B cell (primary cell): ENCODE data around the gene ZNF385A. TPM values are rescaled to one million over a fixed set of nuclear protein-coding genes. Genes with fewer than 3 reads are reported as not detected.

ENCODE experiments used
- ATAC-seq: fragments of 200-7000 bp; cut with Tn5 transposase; one replicate; pipeline ENCODE4 v1.10.0; 2021; ENCODE audit warnings: low read depth, mild to moderate bottlenecking, moderate number of reproducible peaks, moderate library complexity
- CTCF ChIA-PET: fragments of 350-600 bp; sonication (Branson Sonifier 250); formaldehyde crosslinking; loops from one replicate; lab custom pipeline; 2021; ENCODE audit warnings: antibody characterized with exemption, inconsistent platforms; lab: Charles Lee
- POLR2A ChIA-PET: fragments of 350-600 bp; sonication (Branson Sonifier 250); formaldehyde crosslinking; loops from one replicate; lab custom pipeline; 2021; ENCODE audit warnings: antibody characterized with exemption; lab: Charles Lee
- DNase-seq: peaks from one replicate; pipeline ENCODE4 v3.0.0; 2013
- H2AFZ ChIP-seq: 2 replicates; pipeline ENCODE4 v1.6.1; 2012; ENCODE audit warnings: mild to moderate bottlenecking, low read depth, low read length; ENCODE audit not compliant: insufficient read depth, poor library complexity, severe bottlenecking
- H3K27ac ChIP-seq, 2 donors: 1 replicate in 1 of 2; 2 replicates in 1 of 2; pipeline ENCODE4 v1.5.1; 2012 to 2013; ENCODE audit warnings: low read length in 2 of 2, mild to moderate bottlenecking in 2 of 2, moderate library complexity in 1 of 2
- H3K27me3 ChIP-seq, 4 experiments: fragments of 200-600 bp in 1 of 4; sonication (generic) in 1 of 4; replicated peaks in 1 of 4; 1 replicate in 2 of 4; 2 replicates in 2 of 4; pipeline versions ENCODE4 v1.6.1 to v1.7.0; 2013 to 2016; ENCODE audit warnings: low read length in 3 of 4, mild to moderate bottlenecking in 2 of 4, mixed read lengths in 1 of 4, moderate library complexity in 1 of 4; ENCODE audit not compliant: insufficient read depth in 4 of 4, control insufficient read depth in 3 of 4; ENCODE audit errors: control extremely low read depth in 1 of 4
- H3K36me3 ChIP-seq, 2 experiments: replicated peaks in 1 of 2; 1 replicate in 1 of 2; 2 replicates in 1 of 2; pipeline versions ENCODE4 v1.6.1 to v1.7.1; 2013; ENCODE audit warnings: low read length in 1 of 2; ENCODE audit not compliant: insufficient read depth in 2 of 2, control insufficient read depth in 1 of 2; ENCODE audit errors: control extremely low read depth in 1 of 2, extremely low read depth in 1 of 2
- H3K4me1 ChIP-seq, 2 donors: fragments of 200-600 bp in 1 of 2; sonication (generic) in 1 of 2; 1 replicate in 1 of 2; 2 replicates in 1 of 2; pipeline versions ENCODE4 v1.5.1 to v1.6.1; 2013 to 2017; ENCODE audit warnings: low read length in 2 of 2; ENCODE audit not compliant: control insufficient read depth in 2 of 2, insufficient read depth in 2 of 2
- H3K4me2 ChIP-seq: replicated peaks from 2 replicates; pipeline ENCODE3; 2012; ENCODE audit warnings: mild to moderate bottlenecking, low read depth, low read length; ENCODE audit not compliant: poor library complexity, severe bottlenecking
- H3K4me3 ChIP-seq, 5 experiments: fragments of 200-600 bp in 1 of 5; sonication (generic) in 1 of 5; 1 replicate in 3 of 5; 2 replicates in 2 of 5; pipeline versions ENCODE4 v1.5.1 to v1.7.0; 2011 to 2016; ENCODE audit warnings: low read length in 4 of 5, mild to moderate bottlenecking in 4 of 5, low read depth in 2 of 5, control low read depth in 1 of 5, moderate library complexity in 1 of 5; ENCODE audit not compliant: insufficient read depth in 1 of 5; ENCODE audit errors: control extremely low read depth in 1 of 5, extremely low read depth in 1 of 5
- H3K79me2 ChIP-seq: fragments of 200-600 bp; sonication (generic); one replicate; pipeline ENCODE4 v1.6.0; 2016; ENCODE audit warnings: low read length; ENCODE audit not compliant: control insufficient read depth, insufficient read depth
- H3K9ac ChIP-seq: fragments of 200-600 bp; sonication (generic); 2 replicates; pipeline ENCODE4 v1.6.1; 2017; ENCODE audit warnings: mild to moderate bottlenecking, low read length, moderate library complexity
- H3K9me3 ChIP-seq, 3 donors: one replicate each; pipeline versions ENCODE4 v1.6.1 to v1.7.1; 2013; ENCODE audit warnings: low read length in 2 of 3; ENCODE audit not compliant: control insufficient read depth in 2 of 3, insufficient read depth in 1 of 3; ENCODE audit errors: control extremely low read depth in 1 of 3
- H4K20me1 ChIP-seq: 2 replicates; pipeline ENCODE4 v1.6.0; 2012; ENCODE audit warnings: mild to moderate bottlenecking, low read length; ENCODE audit not compliant: insufficient read depth, control insufficient read depth, poor library complexity, severe bottlenecking
- H3K27ac Mint-ChIP-seq: one replicate; pipeline ENCODE4 v1.8.0; 2021; ENCODE audit warnings: mixed read lengths
- H3K27me3 Mint-ChIP-seq: one replicate; pipeline ENCODE4 v1.8.0; 2021; ENCODE audit warnings: mixed read lengths
- H3K4me1 Mint-ChIP-seq: one replicate; pipeline ENCODE4 v1.8.0; 2021; ENCODE audit warnings: mixed read lengths
- H3K4me3 Mint-ChIP-seq: one replicate; pipeline ENCODE4 v1.8.0; 2021; ENCODE audit warnings: mixed read lengths
- H3K9me3 Mint-ChIP-seq: one replicate; pipeline ENCODE4 v1.8.0; 2022; ENCODE audit warnings: mixed read lengths; ENCODE audit not compliant: insufficient read depth
- CTCF ChIP-seq: fragments of 200-600 bp; IDR thresholded peaks from one replicate; pipeline ENCODE4 v1.8.0; 2022; ENCODE audit warnings: antibody characterized with exemption, mild to moderate bottlenecking
- EZH2 ChIP-seq: IDR thresholded peaks from 2 replicates; pipeline ENCODE4 v1.6.1; 2012; ENCODE audit warnings: borderline replicate concordance, low read depth, mild to moderate bottlenecking, moderate library complexity, low read length; ENCODE audit not compliant: insufficient read depth, poor library complexity, severe bottlenecking
- WGBS: methylation state at CpG from one replicate; pipeline ENCODE4 v1.1.5; 2013; ENCODE audit warnings: missing lambda C conversion rate; ENCODE audit not compliant: insufficient coverage; 5-methylcytosine and 5-hydroxymethylcytosine counted together
- intact Hi-C: fragments of 100-400 bp; cut with micrococcal nuclease; formaldehyde crosslinking; loops from one replicate; pipeline ENCODE4 v1.10.0; 2022
- polyA plus RNA-seq: library from polyadenylated mRNA; depleted of rRNA; stranded (reverse); fragments of >200 nt; gene quantifications from 2 replicates; pipeline ENCODE4 v1.2.3, GENCODE V29; 2012
- total RNA-seq, 2 donors: library from RNA; stranded (reverse); fragments of 120-200 nt in 1 of 2; gene quantifications; 1 replicate in 1 of 2; 2 replicates in 1 of 2; pipeline versions ENCODE4 v1.2.3 to v1.2.4, GENCODE V29; 2013 to 2022

The ZNF385A gene
- total and polyA plus RNA-seq, 2 donors (not counting 1 experiment from before 2014, with no cell fraction given): 4.9 to 5.1 TPM

- Histone ChIP-seq H3K4me3 (no peak overlapping the region), H2AFZ (no peak overlapping the region), H3K9me3 (no peaks in the 10 kb centered on the region), H3K79me2 (peaks cover 26% of the 10 kb centered on the region), H3K4me2 (no peak overlapping the region), H3K4me1 (peaks cover 8 to 16% of the 10 kb centered on the region in 2 donors), H4K20me1 (peaks cover 8% of the 10 kb centered on the region), H3K27me3 (no peaks in the 10 kb centered on the region), H3K9ac (no peak overlapping the region), H3K36me3 (peaks cover 0 to 35% of the 10 kb centered on the region in 2 experiments), H3K27ac (no peak overlapping the region)
- no peak overlapping the region for H3K27ac Mint-ChIP-seq
- no peaks in the 10 kb centered on the region for H3K27me3 Mint-ChIP-seq
- CTCF ChIA-PET: interaction anchor here (0.6 to 1.8 kb wide), 3 partner anchors 18 to 81 kb away, joined by 3 to 6 read pairs (median 4); no protein-coding TSS in a partner anchor
- TF ChIP-seq CTCF (no peak), EZH2 (no peak)
- no peak for ATAC-seq
- H3K4me1 Mint-ChIP-seq: peaks cover 15% of the 10 kb centered on the region
- no peaks in the 10 kb centered on the region for H3K9me3 Mint-ChIP-seq
- H3K4me3 Mint-ChIP-seq: no peak overlapping the region
- 21% methylated on average over 2 of the region's 2 CpGs for WGBS
- intact Hi-C loops: no loop called here
- POLR2A ChIA-PET: no interaction called here
- no peak for DNase-seq
Measured at GRCh38 chr12:54375259-54375579, 9.3 kb downstream of the ZNF385A start.

- ATAC-seq (no peak), DNase-seq (no peak)
- Mint-ChIP-seq H3K4me1 (peaks cover 12% of the 10 kb centered on the region), H3K27me3 (no peaks in the 10 kb centered on the region), H3K27ac (no peak overlapping the region), H3K4me3 (no peak overlapping the region), H3K9me3 (no peaks in the 10 kb centered on the region)
- H3K79me2 ChIP-seq: peaks cover 21% of the 10 kb centered on the region
- H3K4me1 ChIP-seq: peaks cover 4 to 11% of the 10 kb centered on the region in 2 donors
- peaks cover 8% of the 10 kb centered on the region for H4K20me1 ChIP-seq
- H3K27me3 ChIP-seq: no peaks in the 10 kb centered on the region
- CTCF ChIA-PET: interaction anchor here (0.6 to 1.8 kb wide), 3 partner anchors 19 to 81 kb away, joined by 3 to 6 read pairs (median 4); no protein-coding TSS in a partner anchor
- WGBS: no CpG with 5 or more reads among the region's 2 CpGs
- no peaks in the 10 kb centered on the region for H3K9me3 ChIP-seq
- TF ChIP-seq CTCF (no peak), EZH2 (no peak)
- H3K4me2 ChIP-seq: no peak overlapping the region
- H3K36me3 ChIP-seq: peaks cover 0 to 34% of the 10 kb centered on the region in 2 experiments
- H3K27ac ChIP-seq: no peak overlapping the region
- POLR2A ChIA-PET: no interaction called here
- intact Hi-C loops: no loop called here
- H3K9ac ChIP-seq: no peak overlapping the region
- H3K4me3 ChIP-seq: no peak overlapping the region
- no peak overlapping the region for H2AFZ ChIP-seq
Measured at GRCh38 chr12:54374562-54375258, 9.8 kb downstream of the ZNF385A start.
